HG03460 (cell line): ENCODE data around the gene SBF1.

Experiments used
- ATAC-seq: cut with Tn5 transposase; IDR thresholded peaks from one replicate; pipeline ENCODE4 v1.9.1; 2021; ENCODE audit not compliant: unreplicated experiment

SBF1 gene

DNA sequence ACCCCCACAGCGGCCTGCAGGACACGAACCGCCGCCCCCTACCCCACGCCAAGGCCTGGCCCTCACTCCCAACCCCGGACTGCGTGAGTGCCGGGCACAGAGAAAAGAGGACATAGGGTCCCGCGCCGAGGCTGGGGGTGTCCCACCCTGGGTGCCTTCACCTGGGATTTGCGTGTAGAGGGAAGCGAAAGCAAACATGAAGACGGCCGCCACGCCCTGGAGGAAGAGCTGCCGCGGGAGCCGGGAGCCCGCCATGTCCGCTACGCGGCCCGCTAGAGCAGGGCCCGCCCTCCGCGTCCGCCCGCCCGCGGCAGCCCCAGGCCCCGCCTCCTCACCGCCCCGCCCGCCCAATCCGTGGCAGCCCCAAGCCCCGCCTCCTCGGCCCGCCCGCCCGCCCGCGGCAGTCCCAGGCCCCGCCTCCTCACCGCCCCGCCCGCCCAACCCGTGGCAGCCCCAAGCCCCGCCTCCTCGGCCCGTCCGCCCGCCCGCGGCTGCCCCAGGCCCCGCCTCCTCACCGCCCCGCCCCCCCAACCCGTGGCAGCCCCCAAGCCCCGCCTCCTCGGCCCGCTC lies 32.7 kb upstream of the SBF1 start, which contains the start of gene LMF2:
Gene LMF2, minus strand, starts transcription at position 282 of the 570 bp plus-strand sequence. Its CDS starts 27 bp downstream, at position 255.
- peak; percentile 62 for ATAC-seq

- ATAC-seq, result no peak
These were observed 32.0 kb upstream of the SBF1 start for GRCh38 chr22:50506611-50507420.

GRCh38 chr22:50505776-50506610 lies 31.2 kb upstream of the SBF1 start:
- no peak for ATAC-seq

- no peak for ATAC-seq
These were observed 30.5 kb upstream of the SBF1 start for GRCh38 chr22:50505276-50505775.

GRCh38 chr22:50504369-50505211 lies 29.8 kb upstream of the SBF1 start:
- no peak for ATAC-seq

DNA sequence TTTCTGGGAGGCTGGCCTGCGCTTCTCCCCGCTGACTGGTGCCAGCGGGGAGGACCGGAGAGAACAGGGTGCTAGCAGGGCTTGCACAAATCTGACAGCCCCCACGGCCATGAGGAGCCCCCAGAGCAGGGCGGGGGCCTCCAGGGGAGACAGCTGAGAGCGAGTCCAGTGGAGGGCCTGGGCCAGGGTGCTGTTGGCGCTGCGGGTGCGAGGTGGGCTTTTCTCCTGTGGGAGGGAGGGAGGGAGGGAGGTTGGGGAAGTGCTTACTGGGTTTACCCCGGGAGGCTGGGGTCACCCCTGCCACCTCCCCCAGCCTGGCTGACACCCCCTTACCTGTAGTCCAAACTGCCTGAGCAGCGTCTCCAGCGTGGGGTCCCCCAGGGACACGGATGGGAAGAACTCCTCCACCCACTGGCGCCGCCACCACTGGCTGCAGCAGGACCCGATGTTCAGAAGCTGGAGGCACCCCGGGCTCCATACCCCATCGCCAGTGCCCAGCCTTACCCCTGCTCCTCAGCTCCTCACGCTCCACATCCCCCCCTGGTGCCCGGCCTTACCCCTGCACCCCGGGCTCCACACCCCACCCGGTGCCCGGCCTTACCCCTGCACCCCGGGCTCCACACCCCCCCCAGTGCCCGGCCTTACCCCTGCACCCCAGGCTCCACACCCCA lies 28.8 kb upstream of the SBF1 start:
- ATAC-seq, result no peak

- ATAC-seq, result no peak
These were observed 28.0 kb upstream of the SBF1 start for GRCh38 chr22:50502628-50503474.

DNA sequence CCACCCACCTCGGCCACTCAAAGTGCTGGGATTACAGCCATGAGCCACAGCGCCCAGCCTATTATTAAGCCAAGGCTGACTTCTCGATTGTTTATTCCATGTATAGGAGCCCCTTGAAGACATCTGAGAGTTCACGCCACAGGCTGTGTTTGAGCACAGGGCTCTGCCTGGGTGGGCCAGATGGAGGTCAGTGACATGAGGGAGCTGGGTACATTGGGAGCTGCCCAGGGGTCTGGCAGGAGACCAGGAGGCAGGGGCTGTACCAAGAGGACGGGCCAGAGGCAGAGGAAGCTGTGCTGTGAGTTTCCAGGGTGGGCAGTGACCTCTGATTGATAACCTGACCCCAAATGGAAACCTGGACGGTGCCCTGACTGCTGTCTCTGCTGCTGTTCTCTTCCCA lies 27.3 kb upstream of the SBF1 start:
- ATAC-seq, result no peak

DNA sequence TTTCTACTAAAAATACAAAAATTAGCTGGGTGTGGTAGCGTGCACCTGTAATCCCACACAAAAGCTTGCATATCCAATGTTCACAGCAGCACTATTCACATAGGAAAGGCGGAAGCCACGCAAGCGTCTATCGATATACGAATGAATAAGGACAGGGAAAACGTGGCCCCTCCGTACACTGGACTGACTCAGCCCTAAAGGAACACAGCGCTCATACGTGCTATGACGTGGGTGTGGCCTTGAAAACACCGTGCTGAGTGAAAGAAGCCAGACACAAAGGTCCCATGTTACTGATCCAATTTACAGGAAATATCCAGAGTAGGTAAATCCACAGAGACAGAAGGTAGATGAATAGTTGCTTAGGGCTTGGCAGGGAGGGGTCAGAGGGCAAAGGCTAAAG lies 25.6 kb upstream of the SBF1 start:
- ATAC-seq, result no peak

- no peak for ATAC-seq
These were observed 23.6 kb upstream of the SBF1 start for GRCh38 chr22:50498322-50498890.

GRCh38 chr22:50497093-50497492 lies 22.3 kb upstream of the SBF1 start:
- ATAC-seq, result no peak

DNA sequence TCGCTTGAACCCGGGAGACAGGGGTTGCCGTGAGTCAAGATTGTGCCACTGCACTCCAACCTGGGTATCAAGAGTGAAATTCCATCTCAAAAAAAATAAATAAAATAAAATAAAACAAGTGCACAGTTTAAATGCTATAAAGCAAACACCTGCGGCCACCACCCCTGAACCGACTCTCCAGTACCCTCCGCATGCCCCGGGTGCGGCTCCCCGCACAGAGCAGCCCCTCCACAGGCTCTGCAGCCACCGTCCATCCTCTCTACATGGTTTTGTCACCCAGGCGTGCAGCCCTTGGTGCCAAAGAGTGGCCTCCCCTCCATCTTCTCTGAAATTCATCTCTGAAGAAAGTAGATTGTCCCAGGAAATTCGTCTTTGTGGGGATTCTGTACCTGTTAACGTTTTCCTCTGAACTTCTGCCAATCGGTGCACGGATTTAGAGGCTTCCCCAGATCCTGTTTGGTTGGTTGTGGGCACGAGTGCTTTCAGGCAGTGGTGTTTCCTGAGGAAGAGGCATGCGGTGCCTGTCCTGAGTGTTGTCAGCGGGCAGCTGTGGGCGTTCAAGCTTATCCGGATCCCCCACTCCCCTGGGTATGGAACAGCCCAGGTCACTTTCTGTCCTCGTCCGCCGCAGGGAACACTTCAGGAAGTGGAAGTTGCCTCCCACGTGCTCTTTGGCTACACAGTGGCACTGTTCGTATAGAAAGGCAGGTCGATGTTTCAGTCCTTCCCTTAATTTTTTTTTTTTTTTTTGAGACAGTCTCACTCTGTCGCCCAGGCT lies 15.9 kb upstream of the SBF1 start:
- ATAC-seq, result no peak

DNA sequence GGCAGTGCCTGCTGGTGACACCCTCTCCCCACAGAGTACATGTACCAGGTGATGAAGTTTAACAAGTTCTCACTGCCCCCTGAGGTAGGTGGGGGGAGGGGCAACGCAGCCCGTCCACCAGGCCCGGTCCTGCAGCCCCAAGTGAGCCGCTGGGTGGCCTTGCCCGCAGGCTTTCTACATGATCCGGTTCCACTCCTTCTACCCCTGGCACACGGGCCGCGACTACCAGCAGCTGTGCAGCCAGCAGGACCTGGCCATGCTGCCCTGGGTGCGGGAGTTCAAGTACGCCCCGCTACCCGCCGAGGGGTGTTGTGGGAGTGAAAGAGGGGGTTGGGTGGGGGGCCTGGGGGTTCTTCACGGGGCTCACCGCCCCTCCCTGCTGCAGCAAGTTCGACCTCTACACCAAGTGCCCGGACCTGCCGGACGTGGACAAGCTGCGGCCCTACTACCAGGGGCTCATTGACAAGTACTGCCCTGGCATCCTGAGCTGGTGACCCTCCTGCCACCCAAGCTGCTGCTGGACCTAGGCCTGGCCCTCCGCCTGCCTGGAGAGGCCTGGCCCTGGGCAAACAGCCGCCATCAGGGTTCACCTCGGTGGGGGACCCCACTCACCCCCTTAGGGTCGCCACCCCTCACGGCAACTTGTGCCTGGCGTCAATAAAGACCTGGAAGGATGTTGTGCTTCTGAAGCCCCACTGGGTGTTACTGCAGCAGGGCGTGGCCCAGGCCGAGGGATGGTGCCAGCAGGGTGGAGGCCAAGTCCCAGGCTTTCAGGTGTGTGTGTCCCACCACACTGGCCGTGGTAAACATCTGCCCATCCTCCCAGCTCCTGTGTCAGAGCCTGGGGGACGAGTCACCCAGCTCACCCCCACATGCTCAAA lies 14.8 kb upstream of the SBF1 start:
- no peak for ATAC-seq

DNA sequence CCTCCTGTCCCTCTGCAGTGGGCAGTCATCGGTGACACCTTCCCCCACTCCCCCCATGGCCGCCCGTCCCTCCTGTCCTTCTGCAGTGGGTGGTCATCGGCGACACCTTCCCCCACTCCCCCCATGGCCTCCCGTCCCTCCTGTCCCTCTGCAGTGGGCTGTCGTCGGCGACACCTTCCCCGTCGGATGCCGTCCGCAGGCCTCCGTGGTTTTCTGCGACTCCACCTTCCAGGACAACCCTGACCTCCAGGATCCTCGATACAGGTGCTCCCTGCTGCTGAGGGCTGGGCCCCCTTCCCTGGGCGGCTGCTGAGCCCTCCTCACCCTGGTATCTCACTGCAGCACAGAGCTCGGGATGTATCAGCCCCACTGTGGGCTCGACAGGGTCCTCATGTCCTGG lies 14.1 kb upstream of the SBF1 start:
- ATAC-seq, result no peak

DNA sequence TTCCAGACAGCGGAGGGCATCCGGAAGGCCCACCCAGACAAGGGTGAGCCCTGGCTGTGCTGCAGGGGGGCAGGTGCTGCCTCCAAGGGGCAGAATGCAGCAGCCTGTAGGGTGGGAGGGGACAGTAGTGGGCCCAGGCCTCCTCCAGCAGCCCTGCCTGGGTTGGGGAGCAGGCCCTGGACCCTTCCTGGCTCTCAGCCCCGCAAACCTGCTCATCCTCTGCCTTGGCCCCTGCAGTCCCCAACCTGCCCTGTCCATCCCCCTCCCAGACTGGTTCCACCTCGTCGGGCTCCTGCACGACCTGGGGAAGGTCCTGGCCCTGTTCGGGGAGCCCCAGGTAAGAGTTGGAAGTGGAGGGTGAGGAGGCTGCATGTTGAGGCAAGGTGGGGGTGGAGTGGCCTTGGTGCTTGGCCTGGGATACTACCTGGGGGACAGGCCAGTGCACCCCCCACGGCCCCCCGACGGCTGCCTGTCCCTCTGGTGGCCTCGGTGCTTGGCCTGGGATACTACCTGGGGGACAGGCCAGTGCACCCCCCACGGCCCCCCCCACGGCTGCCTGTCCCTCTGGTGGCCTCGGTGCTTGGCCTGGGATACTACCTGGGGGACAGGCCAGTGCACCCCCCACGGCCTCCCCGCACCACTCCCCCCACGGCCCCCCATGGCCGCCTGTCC lies 13.3 kb upstream of the SBF1 start:
- no peak for ATAC-seq

- ATAC-seq, result no peak
These were observed 12.6 kb upstream of the SBF1 start for GRCh38 chr22:50487290-50488005.
